Uterus (tissue), 2 donors: Measurements from ENCODE around the gene OR7C2.

Experiments
- POLR2A ChIP-seq, 2 donors: fragments of 450-650 bp; IDR thresholded peaks; one replicate each; pipeline ENCODE4 v1.6.1; 2016; ENCODE audit warnings: antibody characterized with exemption in 2 of 2, mild to moderate bottlenecking in 1 of 2, moderate library complexity in 1 of 2
- TF ChIP-seq, protein P1 (sequence below), 4 experiments: fragments of 200-600 bp in 2 of 4; fragments of 450-650 bp in 2 of 4; sonication (generic) in 2 of 4; IDR thresholded peaks; one replicate each; pipeline ENCODE4 v1.5.1; 2016 to 2019; ENCODE audit warnings: antibody characterized with exemption in 4 of 4, mild to moderate bottlenecking in 2 of 4, moderate library complexity in 1 of 4

GRCh38 chr19:14940266-14940665 lies 1.0 kb upstream of the OR7C2 start:
- TF ChIP-seq POLR2A (IDR thresholded peaks at IDR 0.05) = no peak
- TF ChIP-seq, protein P1, sequence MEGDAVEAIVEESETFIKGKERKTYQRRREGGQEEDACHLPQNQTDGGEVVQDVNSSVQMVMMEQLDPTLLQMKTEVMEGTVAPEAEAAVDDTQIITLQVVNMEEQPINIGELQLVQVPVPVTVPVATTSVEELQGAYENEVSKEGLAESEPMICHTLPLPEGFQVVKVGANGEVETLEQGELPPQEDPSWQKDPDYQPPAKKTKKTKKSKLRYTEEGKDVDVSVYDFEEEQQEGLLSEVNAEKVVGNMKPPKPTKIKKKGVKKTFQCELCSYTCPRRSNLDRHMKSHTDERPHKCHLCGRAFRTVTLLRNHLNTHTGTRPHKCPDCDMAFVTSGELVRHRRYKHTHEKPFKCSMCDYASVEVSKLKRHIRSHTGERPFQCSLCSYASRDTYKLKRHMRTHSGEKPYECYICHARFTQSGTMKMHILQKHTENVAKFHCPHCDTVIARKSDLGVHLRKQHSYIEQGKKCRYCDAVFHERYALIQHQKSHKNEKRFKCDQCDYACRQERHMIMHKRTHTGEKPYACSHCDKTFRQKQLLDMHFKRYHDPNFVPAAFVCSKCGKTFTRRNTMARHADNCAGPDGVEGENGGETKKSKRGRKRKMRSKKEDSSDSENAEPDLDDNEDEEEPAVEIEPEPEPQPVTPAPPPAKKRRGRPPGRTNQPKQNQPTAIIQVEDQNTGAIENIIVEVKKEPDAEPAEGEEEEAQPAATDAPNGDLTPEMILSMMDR (IDR thresholded peaks at IDR 0.05) = no peak
